Body of pancreas (tissue), 4 donors: ENCODE measurements around the gene DDHD1. TPM values are rescaled to one million over a fixed set of nuclear protein-coding genes. Genes with fewer than 3 reads are reported as not detected.
A peak's percentile ranks its signal among the peaks of the same experiment; 100 is the strongest.

Experiments
- ATAC-seq: fragments of 150-250 bp; one replicate; pipeline ENCODE4 v1.9.1; 2016
- DNase-seq, 4 donors: peaks; one replicate each; pipeline ENCODE4 v3.0.0-alpha.2; 2019
- H3K27ac ChIP-seq, 4 donors: fragments of 200-600 bp; sonication (generic); 1 replicate in 3 of 4; 2 replicates in 1 of 4; pipeline versions ENCODE4 v1.5.1 to v1.6.1; 2016 to 2019; ENCODE audit warnings: mild to moderate bottlenecking in 1 of 4, mixed read lengths in 1 of 4, moderate library complexity in 1 of 4
- H3K27me3 ChIP-seq, 2 donors: fragments of 200-600 bp; sonication (generic); one replicate each; pipeline ENCODE4 v1.6.0; 2016; ENCODE audit warnings: mild to moderate bottlenecking in 1 of 2
- H3K36me3 ChIP-seq, 2 donors: fragments of 200-600 bp; sonication (generic); replicated peaks in 1 of 2; 2 replicates each; pipeline ENCODE4 v1.5.1; 2016; ENCODE audit warnings: low read depth in 2 of 2; ENCODE audit not compliant: insufficient read depth in 1 of 2
- H3K4me1 ChIP-seq: fragments of 200-600 bp; sonication (generic); one replicate; pipeline ENCODE4 v1.6.0; 2016
- H3K4me3 ChIP-seq, 2 donors: fragments of 200-600 bp; sonication (generic); 1 replicate in 1 of 2; 2 replicates in 1 of 2; pipeline ENCODE4 v1.5.1; 2016 to 2019
- H3K9me3 ChIP-seq, 3 donors: fragments of 200-600 bp; sonication (generic); 1 replicate in 2 of 3; 2 replicates in 1 of 3; pipeline ENCODE4 v1.5.1; 2016
- CTCF ChIP-seq, 7 experiments: fragments of 450-650 bp in 4 of 7; fragments of 200-600 bp in 3 of 7; sonication (generic) in 3 of 7; IDR thresholded peaks; one replicate each; pipeline ENCODE4 v1.5.1; 2016 to 2019; ENCODE audit warnings: antibody characterized with exemption in 7 of 7
- POLR2A ChIP-seq, 3 donors: fragments of 450-650 bp; IDR thresholded peaks; one replicate each; pipeline ENCODE4 v1.6.1; 2016; ENCODE audit warnings: antibody characterized with exemption in 3 of 3, mild to moderate bottlenecking in 2 of 3
- WGBS, 2 donors: methylation state at CpG; one replicate each; pipeline ENCODE4 v1.1.5; 2017; 5-methylcytosine and 5-hydroxymethylcytosine counted together
- intact Hi-C: fragments of 100-400 bp; cut with DNase I; formaldehyde crosslinking; loops from one replicate; pipeline ENCODE4 v1.15.1; 2023
- total RNA-seq, 2 donors: library from RNA; depleted of rRNA; stranded (reverse); fragments of >200 nt; gene quantifications; one replicate each; pipeline ENCODE4 v1.1.0, GENCODE V29; 2016

The DDHD1 gene
- total RNA-seq, 2 donors from 2014 or later: 7.6 to 22.6 TPM

DNA sequence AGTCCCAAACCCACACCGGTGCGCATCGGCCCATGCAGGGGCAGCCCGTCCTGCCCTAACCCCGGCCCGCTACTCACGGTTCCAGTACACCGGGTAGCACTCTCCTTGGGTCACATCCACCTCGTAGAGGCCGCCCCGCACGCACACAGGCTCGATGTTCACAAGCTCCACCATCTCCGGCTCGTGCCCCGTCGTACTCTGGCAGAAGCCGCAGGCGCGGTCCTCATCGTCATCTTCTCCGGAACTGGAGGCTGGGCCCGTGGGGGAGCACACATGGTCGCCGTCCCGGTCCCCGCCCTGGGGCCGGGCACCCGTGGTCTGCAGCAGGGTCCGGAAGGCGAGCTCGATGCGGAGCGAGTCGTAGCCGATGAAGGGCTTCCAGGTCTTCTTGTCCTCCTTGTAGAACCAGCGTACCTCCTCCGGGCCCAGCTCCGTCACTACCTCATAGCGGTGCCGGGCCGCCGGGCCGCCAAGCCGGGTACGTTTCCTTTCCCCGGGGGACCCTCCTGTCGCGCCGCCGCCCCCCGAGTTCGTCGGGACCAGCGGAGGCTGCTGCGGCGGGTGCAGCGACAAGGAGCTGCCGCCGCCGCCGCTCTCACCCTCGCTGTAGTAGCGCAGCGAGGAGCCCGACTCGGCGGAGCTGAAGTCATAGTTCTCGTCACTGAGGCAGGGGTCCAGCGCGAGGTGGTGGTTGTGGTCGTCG, 788 bp downstream of the DDHD1 start:
- peak; percentile 41 to 45 (median 44) for DNase-seq
- Histone ChIP-seq H3K9me3 (no peaks in the 10 kb centered on the region), H3K36me3 (no peaks in the 10 kb centered on the region), H3K27me3 (no peaks in the 10 kb centered on the region), H3K4me1 (peaks cover 14% of the 10 kb centered on the region), H3K27ac (peak overlapping the region in 3 of 4 donors; percentile 75 to 88 (median 83)), H3K4me3 (peak overlapping the region; percentile 58 to 81)
- intact Hi-C loops: no loop called here
- peak in 1 of 3 donors; percentile 7 for TF ChIP-seq POLR2A (IDR thresholded peaks at IDR 0.05)
- no peak for TF ChIP-seq CTCF (IDR thresholded peaks at IDR 0.05)
- 0 to 1% methylated on average over 7 to 72 of the region's 73 CpGs for WGBS, 2 donors
- ATAC-seq: peak; percentile 43

GRCh38 chr14:53151523-53152183, 1.5 kb downstream of the DDHD1 start:
- ATAC-seq (peak; percentile 20), DNase-seq (peak; percentile 47 to 73 (median 59))
- WGBS, 2 donors: 4 to 8% methylated on average over 15 to 25 of the region's 25 CpGs
- intact Hi-C loops: no loop called here
- Histone ChIP-seq H3K9me3 (no peaks in the 10 kb centered on the region), H3K27ac (peak overlapping the region in 2 of 4 donors; percentile 83 to 88), H3K4me3 (peak overlapping the region; percentile 58 to 81), H3K36me3 (no peaks in the 10 kb centered on the region), H3K27me3 (no peaks in the 10 kb centered on the region), H3K4me1 (peaks cover 14% of the 10 kb centered on the region)
- no peak for TF ChIP-seq POLR2A (IDR thresholded peaks at IDR 0.05)
- peak in 2 of 7 experiments; percentile 28 to 35 for TF ChIP-seq CTCF (IDR thresholded peaks at IDR 0.05)

GRCh38 chr14:53149668-53150316, 3.3 kb downstream of the DDHD1 start:
- WGBS, 2 donors: 78 to 91% methylated on average over 4 of the region's 4 CpGs
- intact Hi-C loops: no loop called here

GRCh38 chr14:53148671-53149070, 4.5 kb downstream of the DDHD1 start:
- peaks cover 14% of the 10 kb centered on the region for H3K4me1 ChIP-seq
- no peaks in the 10 kb centered on the region for H3K36me3 ChIP-seq
- ATAC-seq: no peak
- H3K9me3 ChIP-seq: no peaks in the 10 kb centered on the region
- no peak overlapping the region for H3K4me3 ChIP-seq
- DNase-seq: no peak
- no peak for TF ChIP-seq POLR2A (IDR thresholded peaks at IDR 0.05)
- TF ChIP-seq CTCF (IDR thresholded peaks at IDR 0.05): no peak
- intact Hi-C loops: no loop called here
- H3K27me3 ChIP-seq: no peaks in the 10 kb centered on the region
- H3K27ac ChIP-seq: no peak overlapping the region

More at GRCh38 chr14:53149668-53150316, 3.3 kb downstream of the DDHD1 start:
- Histone ChIP-seq H3K9me3 (no peaks in the 10 kb centered on the region), H3K27ac (no peak overlapping the region), H3K36me3 (no peaks in the 10 kb centered on the region), H3K27me3 (no peaks in the 10 kb centered on the region), H3K4me3 (no peak overlapping the region), H3K4me1 (peaks cover 14% of the 10 kb centered on the region)
- TF ChIP-seq POLR2A (IDR thresholded peaks at IDR 0.05) (no peak), CTCF (IDR thresholded peaks at IDR 0.05) (no peak)
- DNase-seq (no peak), ATAC-seq (no peak)
